Measurements from ENCODE around the gene NR0B2.
"Not testable (repeated sequence)": the region's sequence is repeated elsewhere in the genome, so short reads cannot be mapped to it uniquely, and the experiment has no call there.

Gene NR0B2, protein sequence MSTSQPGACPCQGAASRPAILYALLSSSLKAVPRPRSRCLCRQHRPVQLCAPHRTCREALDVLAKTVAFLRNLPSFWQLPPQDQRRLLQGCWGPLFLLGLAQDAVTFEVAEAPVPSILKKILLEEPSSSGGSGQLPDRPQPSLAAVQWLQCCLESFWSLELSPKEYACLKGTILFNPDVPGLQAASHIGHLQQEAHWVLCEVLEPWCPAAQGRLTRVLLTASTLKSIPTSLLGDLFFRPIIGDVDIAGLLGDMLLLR

DNA sequence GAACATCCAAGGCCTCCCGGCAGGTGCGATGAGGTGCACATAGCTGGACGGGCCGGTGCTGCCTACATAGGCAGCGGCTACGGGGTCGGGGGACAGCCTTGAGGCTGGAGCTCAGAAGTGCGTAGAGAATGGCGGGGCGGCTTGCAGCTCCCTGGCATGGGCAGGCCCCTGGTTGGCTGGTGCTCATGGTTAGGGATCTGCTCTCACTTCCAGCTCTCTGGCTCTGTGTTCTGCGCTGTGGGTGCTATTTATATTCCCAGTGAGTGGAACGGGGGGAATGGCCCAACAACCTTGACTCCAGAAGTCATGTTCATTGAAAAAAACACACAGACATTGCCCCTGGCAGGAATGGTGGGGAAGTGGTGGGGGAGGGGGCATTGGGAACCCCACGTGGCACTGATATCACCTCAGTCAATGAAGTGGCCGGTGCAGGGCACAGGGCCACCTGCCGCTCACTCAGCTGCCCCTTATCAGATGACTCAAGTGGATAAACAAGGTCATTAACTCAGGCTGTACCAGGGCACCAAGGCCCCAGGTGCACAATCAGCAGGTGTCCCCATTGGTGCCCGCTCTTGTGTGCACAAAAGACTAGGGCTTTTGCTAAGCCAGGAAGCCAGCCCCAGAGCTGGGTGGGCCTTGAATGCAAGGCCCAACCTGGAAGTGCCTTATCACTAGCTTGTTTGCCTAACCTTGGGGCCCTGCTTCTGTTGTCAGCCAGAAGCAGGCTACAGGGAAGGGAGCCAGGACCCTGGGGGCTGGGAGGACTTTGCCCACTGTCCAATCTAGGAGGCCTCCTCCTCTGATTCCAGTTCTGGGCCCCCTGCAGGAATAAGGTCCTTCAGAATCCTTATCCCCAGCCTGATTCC lies at the start of gene NR0B2:
NR0B2 (minus strand) TSS at position 222 of the 866 bp plus-strand sequence; CDS start at position 187, 35 bp downstream.
- DNase-seq (ENCODE audit: low spot score), result no peak

DNA sequence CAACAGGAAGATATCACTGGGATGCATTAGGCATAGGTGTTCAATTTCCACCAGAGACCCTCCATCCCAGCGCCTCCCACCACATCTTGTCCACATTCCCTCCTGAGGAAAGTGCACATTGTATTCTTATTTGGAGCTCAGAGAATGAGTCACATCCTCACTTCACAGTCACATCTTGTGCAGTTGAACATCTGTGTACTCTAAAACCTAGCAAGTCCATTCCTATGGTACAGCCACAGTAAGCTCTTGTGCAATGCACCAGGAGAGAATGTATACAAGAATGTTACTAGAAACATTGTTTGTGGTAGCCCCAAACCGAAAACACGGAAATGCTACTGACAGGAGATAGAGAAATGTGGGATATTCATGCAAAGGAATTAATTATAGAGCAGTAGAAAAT lies 48.1 kb upstream of the NR0B2 start:
- DNase-seq (ENCODE audit: low spot score), result no peak

DNA sequence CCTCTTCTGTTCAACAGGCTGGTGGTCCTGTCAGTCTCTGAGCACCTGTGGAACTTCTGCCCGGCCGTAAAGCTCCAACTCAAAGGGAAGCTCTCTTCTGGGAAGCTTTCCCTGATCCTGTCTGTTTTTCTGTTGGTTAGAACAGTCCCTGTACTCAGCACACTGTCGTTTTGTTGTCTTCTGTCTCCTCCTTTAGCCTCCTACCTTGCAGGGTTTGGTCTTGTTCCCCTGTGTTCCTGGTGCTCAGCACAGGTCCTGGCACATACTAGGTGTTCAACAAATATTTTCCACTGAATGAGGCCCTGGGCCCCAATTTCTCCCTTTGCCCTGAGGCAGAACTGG lies 46.8 kb upstream of the NR0B2 start:
- no peak for DNase-seq (ENCODE audit: low spot score)

DNA sequence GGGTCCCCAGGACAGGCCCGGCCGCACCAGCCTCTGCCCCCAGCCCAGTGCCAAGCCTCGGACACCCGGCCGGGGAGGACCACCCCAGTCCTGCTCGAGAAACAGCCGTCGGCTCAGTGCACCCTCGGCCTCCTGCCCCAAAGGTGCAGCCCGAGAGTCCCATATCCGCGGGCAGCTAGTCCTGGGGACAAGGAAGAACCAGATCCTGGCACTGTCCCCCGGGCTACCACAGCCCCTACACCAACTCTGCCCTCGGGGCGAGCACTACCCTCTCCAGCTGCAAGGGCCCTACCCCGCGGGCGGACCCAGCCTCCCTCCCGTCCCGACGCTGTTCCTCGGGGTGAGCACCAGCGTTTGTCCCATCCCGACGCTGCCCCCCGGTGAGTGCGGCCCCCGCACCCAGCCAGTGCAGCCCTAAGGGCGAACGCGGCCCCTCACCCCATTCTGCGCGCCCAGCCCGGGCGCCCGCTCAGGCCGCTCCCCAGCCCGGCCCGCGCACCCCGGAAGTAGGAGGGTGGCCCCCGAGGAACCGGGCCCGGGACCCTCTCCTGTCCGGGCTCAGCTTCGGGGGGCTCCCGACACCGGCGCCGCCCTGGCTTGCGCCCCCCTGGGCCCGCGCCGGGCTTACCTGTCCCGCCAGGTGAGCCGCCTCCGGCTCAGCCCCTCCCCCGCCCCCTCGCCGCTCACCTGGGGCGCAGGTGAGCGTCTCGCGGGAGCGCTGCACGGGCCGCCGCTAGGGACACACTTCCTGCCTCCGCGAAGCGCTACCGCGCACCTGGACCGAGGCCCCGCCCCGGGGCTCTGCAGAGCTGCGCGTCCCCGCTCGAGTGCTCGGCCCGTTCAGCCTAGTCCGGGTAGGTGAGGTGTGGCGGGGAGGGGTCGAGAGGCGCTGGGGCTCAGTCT lies 46.2 kb upstream of the NR0B2 start, which contains the start of gene KDF1:
KDF1 (minus strand) TSS at position 747 of the 903 bp plus-strand sequence. CDS start 8,088 bp downstream, outside the sequence.
- DNase-seq (ENCODE audit: low spot score), result peak; percentile 64

DNA sequence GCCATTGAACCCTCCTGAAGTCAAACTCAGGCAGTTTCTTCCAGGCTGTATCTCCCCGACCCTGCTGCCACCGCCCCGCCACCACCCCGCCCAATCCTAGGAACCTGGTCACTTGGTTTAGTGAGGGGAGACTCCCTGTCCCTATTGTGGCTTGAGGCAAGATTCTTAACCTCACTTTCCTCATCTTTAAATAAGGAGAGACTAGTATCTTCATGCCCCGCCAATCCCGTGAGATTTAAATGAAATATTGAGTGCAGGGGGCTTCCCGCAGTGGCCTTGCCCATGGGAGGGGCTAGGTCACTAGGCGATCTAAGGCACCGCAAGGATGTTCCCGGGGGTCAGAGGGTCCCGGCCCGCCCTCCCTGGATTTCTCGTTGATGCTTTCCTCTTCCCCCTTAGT lies 45.5 kb upstream of the NR0B2 start:
- DNase-seq (ENCODE audit: low spot score), result no peak

DNA sequence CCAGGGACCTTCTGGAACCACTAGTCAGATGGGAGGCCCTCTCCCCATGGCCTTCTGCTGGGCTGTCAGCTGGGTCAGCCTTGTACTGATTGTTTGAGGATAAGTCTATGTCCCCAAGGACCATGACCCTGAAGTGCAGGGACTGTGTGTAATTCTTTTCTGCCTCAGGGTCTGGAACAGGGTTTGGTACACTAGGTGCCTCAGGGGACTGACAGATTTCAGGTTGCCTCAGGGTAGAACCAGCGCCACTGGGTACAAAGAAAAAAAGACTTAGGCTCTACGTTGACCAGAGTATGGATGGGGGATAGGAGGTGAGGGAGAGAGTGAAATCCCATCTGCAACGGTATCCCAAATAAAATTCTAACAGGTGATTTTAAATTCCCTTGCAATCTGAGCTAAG lies 43.5 kb upstream of the NR0B2 start:
- DNase-seq (ENCODE audit: low spot score), result no peak

DNA sequence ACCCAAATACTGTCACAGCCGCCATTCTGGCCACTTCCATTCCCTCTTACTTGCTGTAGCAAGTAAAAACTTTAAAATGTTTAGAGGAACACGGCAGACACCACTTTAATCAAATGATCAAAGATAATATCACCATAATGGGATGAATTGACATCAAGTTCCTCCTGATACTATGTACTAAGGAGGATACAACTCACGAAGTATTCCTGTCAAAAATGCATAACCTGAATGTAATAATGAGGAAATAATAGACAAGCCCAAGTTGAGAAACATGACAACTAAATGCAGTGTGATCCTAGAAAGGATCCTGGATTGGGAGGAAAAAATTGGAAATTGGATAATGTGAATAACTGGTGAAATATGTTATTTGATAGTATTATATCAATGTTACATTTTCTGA lies 42.5 kb upstream of the NR0B2 start:
- DNase-seq (ENCODE audit: low spot score), result no peak

DNA sequence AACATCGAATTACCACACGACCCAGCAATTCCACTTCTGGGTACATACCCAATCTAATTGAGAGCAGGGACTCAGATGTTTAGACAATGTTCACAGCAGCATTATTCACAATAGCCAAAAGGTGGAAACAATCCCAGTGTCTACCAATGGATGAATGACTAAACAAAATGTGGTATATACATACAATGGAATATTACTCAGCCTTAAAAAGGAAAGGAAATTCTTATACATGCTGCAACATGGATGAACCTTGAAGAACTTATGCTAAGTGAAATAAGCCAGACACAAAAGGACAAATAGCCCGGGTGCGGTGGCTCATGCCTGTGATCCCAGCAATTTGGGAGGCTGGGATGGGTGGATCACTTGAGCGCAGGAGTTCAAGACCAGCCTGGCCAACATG lies 39.6 kb upstream of the NR0B2 start:
- no peak for DNase-seq (ENCODE audit: low spot score)

DNA sequence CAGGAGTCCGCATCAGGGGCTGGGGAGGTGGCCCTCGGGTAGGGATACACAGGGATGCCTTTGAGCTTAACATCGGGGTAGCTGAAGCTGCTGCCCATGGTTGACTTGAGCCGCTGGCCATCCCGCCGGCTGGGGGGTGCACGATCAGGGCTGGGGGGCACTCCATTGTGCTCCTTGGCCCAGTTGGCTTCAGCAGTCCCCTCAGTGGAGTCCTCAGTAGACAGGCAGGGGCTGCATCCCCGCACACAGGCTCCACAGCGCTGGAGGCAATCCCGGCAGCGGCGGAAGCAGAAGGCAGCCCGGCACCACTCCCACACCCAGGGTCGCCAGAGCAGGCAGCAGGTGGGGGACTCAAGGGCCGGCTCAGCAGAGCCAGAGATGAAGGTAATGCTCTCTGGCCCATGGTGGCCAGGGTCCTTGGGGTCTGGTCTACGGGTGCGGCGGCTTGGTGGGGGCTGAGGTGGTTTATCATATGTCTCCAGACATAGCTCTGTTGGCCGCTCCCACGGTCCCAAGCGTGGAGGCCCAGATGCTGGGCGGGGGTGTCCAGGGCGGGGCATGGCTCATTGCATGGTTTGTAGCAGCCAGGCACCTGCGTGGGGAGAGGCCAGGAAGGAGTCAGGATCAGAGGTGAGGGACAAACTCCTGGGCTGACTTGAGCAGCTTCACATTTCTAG lies 38.2 kb upstream of the NR0B2 start:
- DNase-seq (ENCODE audit: low spot score), result no peak

DNA sequence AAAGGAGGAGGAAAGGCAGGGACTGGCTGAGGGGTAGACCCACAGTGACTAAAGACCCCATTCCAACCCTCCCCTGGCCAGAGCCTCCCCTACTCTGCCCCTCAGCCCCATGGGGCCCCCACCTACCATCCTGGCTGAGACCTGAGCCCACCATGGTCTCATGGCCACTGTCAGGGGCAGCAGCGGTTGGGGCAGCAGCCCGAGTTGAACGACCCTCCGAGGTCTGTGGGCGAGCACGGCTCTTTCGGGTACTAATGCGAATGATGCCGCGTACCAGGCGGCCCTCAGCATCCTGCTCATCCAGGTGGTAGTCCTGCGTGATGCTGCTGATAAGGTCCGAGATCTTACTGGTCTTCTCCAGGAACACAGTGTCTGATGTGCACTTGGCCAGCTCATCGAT lies 37.4 kb upstream of the NR0B2 start:
- no peak for DNase-seq (ENCODE audit: low spot score)

DNA sequence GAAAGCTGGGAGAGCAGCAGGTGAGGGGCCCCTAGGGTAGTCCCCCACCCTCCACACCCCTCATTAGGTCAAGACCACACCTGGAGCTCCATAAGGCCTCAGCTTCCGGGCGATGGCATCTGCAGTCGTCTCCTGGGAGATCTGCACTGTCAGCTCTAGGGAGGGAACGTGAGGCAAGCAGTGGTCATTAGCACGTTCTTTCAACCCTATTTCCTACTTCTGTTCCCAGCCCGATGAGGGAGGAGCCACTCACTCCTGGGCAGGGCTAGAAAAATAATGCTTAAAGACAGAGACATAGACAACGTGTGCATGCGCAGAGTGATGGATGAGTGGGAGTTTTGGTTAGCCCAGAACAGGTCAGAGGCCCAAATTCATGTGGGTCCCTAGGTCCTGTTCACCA lies 36.8 kb upstream of the NR0B2 start:
- no peak for DNase-seq (ENCODE audit: low spot score)

DNA sequence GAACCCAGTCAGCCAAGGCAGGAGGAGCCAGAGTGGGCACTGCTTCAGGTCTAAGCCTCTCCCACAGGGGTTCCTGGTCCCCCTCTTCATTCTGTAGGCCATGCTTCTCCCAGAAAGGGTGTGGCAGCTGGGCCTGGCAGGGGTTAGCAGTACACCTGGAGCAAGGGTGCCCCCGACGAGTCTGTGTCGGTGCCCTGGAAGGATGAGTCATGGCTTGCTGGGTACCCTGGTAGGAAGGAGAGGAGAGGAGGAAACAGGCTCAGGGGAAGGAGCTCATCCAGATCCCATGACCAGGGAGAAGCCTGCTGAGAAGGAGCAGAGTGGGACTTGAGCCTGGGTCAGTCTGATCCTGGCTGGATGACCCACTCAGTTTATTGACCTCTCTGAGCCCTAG lies 36.1 kb upstream of the NR0B2 start:
- DNase-seq (ENCODE audit: low spot score), result no peak

DNA sequence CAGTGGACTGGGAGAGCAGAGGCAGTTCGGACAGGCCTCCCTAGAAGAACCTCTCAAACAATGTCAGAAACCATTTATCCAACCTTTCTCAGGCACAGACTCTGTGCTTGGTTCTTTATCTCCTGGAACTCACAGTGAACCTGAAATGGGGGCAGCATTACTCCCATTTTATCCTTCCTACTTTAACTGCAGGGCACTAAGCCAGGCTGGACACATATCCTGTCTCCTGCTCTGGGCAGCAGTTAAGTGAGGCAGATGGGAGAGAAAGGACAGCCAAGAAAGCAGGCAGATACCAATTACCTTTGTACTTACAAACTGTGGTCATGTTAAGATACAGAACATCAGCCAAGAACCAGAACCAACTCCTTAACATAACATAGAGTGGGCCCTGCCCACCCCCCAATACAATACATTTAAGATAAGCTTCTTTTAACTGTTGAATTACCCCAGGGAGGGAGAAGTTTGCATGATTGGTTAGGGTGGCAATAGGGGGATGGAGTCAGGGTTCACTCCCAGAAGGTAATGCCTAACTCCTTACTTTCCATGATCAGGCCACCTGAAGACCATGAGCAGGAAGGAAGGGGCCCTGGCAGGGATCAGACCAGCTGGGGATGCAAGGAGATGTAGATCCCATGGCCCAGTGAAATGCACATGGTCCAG lies 35.6 kb upstream of the NR0B2 start:
- DNase-seq (ENCODE audit: low spot score), result no peak

DNA sequence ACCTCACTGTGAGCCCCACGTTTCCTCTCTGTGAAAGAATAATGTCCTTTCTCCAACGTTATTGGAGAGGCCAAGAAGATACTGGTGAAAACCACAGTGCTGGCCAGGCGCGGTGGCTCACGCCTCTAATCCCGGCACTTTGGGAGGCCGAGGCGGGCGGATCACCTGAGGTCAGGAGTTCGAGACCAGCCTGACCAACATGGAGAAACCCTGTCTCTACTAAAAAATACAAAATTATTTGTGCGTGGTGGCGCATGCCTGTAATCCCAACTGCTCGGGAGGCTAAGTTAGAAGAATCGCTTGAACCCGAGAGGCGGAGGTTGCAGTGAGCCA lies 34.9 kb upstream of the NR0B2 start:
- not testable (repeated sequence) for DNase-seq (ENCODE audit: low spot score)

DNA sequence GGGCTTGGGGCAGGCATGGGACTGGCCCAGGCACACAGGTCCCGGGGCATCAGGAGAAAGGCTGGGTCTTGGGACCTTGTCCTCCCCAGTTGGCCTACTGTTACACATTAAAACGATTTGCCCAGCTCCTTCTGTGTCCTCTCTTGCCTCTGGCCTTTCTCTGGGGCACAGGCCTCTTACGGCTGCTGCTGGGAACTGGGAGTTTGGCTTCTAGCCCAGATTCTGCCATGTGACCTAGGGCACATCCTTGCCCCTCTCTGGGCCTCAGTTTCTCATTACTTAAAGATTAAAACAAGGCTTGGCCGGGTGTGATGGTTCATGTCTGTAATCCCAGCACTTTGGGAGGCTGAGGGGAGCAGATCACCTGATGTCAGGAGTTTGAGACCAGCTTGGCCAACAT lies 32.5 kb upstream of the NR0B2 start:
- DNase-seq (ENCODE audit: low spot score), result no peak

DNA sequence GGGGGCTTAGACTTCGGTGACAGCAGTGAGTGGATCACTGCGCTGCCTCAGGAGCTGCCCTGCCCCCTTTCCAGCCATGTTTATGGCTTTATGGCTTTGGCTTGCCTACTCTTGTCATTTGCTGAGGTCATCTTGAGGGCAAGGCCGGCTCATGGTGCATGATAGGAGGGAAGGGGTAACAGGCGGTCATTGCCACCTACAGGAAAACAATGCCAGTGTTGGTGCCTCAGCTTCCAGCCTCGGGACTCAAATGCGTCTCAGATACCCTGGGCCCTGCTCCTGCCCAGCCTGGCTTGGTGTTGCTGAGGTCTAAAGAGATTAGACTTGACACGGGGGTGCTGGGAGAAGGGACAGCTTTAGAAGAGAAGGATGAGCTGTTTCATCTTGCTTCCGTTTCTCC lies 32.0 kb upstream of the NR0B2 start:
- no peak for DNase-seq (ENCODE audit: low spot score)

DNA sequence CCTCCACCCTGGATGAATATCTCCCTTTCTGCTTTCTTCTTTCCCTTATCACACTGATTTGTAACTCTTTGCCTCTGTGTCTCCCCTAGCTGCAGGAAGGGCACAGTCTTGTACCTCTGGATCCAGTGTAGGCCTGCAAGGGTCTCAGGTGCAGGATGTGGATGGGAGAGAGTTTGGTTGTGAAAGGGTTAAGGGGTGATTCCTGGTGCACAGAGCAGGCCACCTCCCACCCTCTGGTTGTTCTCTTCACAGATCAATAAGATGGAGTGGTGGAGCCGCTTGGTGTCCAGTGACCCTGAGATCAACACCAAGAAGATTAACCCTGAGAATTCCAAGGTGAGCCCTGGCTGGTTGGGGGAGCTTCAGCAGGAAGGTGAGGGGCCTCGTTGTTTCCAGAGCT lies 31.4 kb upstream of the NR0B2 start:
- DNase-seq (ENCODE audit: low spot score), result no peak

DNA sequence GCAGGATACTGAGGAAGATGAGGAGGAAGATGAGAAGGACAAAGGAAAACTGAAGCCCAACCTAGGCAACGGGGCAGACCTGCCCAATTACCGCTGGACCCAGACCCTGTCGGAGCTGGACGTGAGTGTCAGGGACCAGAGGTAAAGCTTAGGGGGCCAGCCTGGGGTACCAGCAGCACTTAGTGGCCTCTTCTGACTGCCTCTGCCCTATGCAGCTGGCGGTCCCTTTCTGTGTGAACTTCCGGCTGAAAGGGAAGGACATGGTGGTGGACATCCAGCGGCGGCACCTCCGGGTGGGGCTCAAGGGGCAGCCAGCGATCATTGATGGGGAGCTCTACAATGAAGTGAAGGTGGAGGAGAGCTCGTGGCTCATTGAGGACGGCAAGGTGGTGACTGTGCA lies 28.9 kb upstream of the NR0B2 start:
- no peak for DNase-seq (ENCODE audit: low spot score)

DNA sequence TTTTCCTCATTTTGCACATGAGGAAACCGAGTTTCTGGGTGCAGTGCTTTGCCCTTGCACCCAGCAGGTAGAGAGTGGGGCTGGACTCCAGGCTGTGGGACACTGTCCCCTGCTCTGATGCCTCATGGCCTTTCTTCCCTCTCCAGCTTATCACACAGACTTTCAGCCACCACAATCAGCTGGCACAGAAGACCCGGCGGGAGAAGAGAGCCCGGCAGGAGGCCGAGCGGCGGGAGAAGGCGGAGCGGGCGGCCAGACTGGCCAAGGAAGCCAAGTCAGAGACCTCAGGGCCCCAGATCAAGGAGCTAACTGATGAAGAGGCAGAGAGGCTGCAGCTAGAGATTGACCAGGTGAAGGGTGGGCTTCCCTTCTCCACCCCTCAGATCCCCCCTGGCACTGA lies 27.5 kb upstream of the NR0B2 start:
- DNase-seq (ENCODE audit: low spot score), result no peak

DNA sequence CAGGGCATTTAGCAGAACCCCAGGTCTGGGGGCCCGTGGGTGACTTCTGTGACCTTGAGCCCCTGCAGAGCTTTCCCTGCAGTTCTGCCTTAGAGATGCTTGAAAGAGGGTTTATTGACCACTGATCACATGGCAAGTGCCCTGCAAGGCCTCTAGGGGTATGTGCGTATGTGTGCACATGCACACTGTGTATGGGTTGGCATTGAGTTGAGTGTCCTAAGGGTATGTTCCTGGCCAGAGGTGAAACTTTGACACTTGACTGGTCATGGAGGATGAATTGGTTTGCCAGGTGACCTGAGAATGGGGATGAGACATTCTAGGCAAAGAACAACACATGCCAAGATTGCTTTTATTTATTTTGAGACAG lies 24.9 kb upstream of the NR0B2 start:
- DNase-seq (ENCODE audit: low spot score), result no peak

DNA sequence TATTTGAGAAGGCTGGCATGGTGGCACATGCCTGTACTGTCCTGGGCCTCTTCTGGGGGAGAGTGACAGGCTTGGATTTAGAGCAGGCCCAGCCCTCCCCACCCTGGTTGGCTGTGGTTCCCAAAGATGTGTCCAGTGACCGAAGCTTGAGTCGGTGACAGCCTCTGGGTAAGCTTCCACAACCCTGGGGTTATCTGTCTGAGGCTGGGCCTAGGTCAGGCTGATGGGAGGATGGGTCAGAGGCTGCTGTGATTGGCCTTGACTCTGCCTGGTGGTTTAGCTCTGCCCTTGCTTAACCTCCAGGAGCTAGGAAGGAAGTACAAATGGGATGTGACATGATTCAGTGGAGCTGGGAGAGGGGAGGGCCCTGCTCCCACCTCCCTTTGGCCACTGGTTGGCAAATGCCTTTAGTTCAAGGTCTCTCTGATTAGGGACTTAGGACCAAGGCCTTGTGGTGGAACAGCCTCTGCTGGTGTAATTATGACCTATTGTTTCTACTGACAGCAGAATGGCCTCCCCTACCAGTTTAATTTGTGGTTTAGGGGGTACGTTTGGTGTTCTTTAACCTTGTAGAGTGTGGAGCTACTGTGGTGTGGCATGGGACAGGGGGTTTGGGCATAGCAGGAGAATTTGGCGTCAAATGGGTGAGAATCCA lies 24.4 kb upstream of the NR0B2 start:
- no peak for DNase-seq (ENCODE audit: low spot score)

All from CD4-positive, alpha-beta T cell treated with Interleukin-6 at 100 ng/mL for 8 hours (primary cell).